Kidney (tissue), 14 donors: Measurements from ENCODE around the gene TECTA. TPM values are rescaled to one million over a fixed set of nuclear protein-coding genes. Genes with fewer than 3 reads are reported as not detected.

Experiments used
- DNase-seq, 5 donors: peaks; one replicate each; pipeline ENCODE4 v3.0.0-alpha.2; 2013 to 2020
- FAIRE-seq: peaks from 2 replicates; lab custom pipeline; 2012; peaks lifted over from hg19 to GRCh38; lab: Jason Lieb, UNC
- H3K27ac ChIP-seq, 2 donors: one replicate each; pipeline ENCODE4 v1.7.0; 2013; ENCODE audit warnings: low read depth in 2 of 2, low read length in 2 of 2, inconsistent platforms in 1 of 2
- H3K27me3 ChIP-seq: one replicate; pipeline ENCODE4 v1.7.1; 2013; ENCODE audit warnings: low read length, inconsistent platforms; ENCODE audit not compliant: control insufficient read depth, insufficient read depth
- H3K36me3 ChIP-seq, 3 donors: one replicate each; pipeline versions ENCODE4 v1.7.0 to v1.7.1; 2013; ENCODE audit warnings: low read length in 3 of 3, control low read depth in 1 of 3, inconsistent platforms in 1 of 3; ENCODE audit not compliant: insufficient read depth in 3 of 3, control insufficient read depth in 2 of 3
- H3K4me1 ChIP-seq, 3 donors: one replicate each; pipeline versions ENCODE4 v1.7.0 to v1.7.1; 2013; ENCODE audit warnings: low read length in 3 of 3, inconsistent platforms in 1 of 3, low read depth in 1 of 3; ENCODE audit not compliant: control insufficient read depth in 2 of 3, insufficient read depth in 2 of 3
- H3K4me3 ChIP-seq, 3 donors: one replicate each; pipeline versions ENCODE4 v1.7.0 to v1.8.1; 2013; ENCODE audit warnings: low read length in 3 of 3, control low read depth in 1 of 3, inconsistent platforms in 1 of 3
- H3K9ac ChIP-seq, 3 donors: one replicate each; pipeline versions ENCODE4 v1.7.0 to v1.7.1; 2013; ENCODE audit warnings: low read length in 3 of 3, control low read depth in 1 of 3, inconsistent platforms in 1 of 3
- H3K9me3 ChIP-seq, 3 donors: one replicate each; pipeline versions ENCODE4 v1.7.0 to v1.7.1; 2013; ENCODE audit warnings: low read length in 3 of 3, control low read depth in 1 of 3, inconsistent platforms in 1 of 3; ENCODE audit not compliant: control insufficient read depth in 2 of 3, insufficient read depth in 1 of 3
- CTCF ChIP-seq: IDR thresholded peaks from 3 replicates; pipeline ENCODE4 v1.5.1; 2012; ENCODE audit warnings: mild to moderate bottlenecking, moderate library complexity, borderline replicate concordance; ENCODE audit not compliant: insufficient read depth; ENCODE audit errors: extremely low read depth
- intact Hi-C: fragments of 100-400 bp; cut with DNase I; formaldehyde crosslinking; loops from one replicate; pipeline ENCODE4 v1.11.1; 2022
- polyA plus RNA-seq: library from polyadenylated mRNA; stranded (reverse); fragments of 350-450 nt; fragmentation: Illumina TruSeq; extraction: RNeasy Lipid Tissue Mini Kit (QIAGEN cat#74804); gene quantifications from one replicate; pipeline ENCODE4 v1.2.3, GENCODE V29; 2014; ENCODE audit warnings: low read depth, low replicate concordance; ENCODE audit not compliant: insufficient read depth
- total RNA-seq: library from RNA; stranded (reverse); fragmentation: NEBNext Ultra II Directional; extraction: Animal tissue kit (Norgen Biotek cat#: 25700); gene quantifications from one replicate; pipeline ENCODE4 v1.2.1, GENCODE V29; 2021
- donor health status: control.
- donor health status: control.
- donor health status: control.
- donor health status: control.
- donor health status: control.
- donor health status: DM: yes; HTN: yes; CAD: no.
- donor health status: Normal renal cell carcinoma (clear cell type).

Gene TECTA
- total and polyA plus RNA-seq, 2 donors from 2014 or later = 0.54 to 1.2 TPM

GRCh38 chr11:121119440-121119839 lies 18.4 kb downstream of the TECTA start:
- Histone ChIP-seq H3K27ac (no peak overlapping the region), H3K9ac (no peak overlapping the region), H3K36me3 (no peaks in the 10 kb centered on the region), H3K4me1 (no peaks in the 10 kb centered on the region), H3K4me3 (no peak overlapping the region), H3K9me3 (peaks cover 0 to 9% (median 3%) of the 10 kb centered on the region in 3 donors), H3K27me3 (no peaks in the 10 kb centered on the region)
- TF ChIP-seq CTCF = no peak
- intact Hi-C loops = no loop called here
- DNase-seq = no peak
- no peak for FAIRE-seq

- no peak for TF ChIP-seq CTCF
- H3K27me3 ChIP-seq = no peaks in the 10 kb centered on the region
- H3K36me3 ChIP-seq = no peaks in the 10 kb centered on the region
- no peak overlapping the region for H3K27ac ChIP-seq
- H3K9me3 ChIP-seq = peaks cover 0 to 9% (median 3%) of the 10 kb centered on the region in 3 donors
- DNase-seq = no peak
- no peak overlapping the region for H3K9ac ChIP-seq
- no peaks in the 10 kb centered on the region for H3K4me1 ChIP-seq
- FAIRE-seq = no peak
- H3K4me3 ChIP-seq = no peak overlapping the region
- intact Hi-C loops = no loop called here
These were observed 21.3 kb downstream of the TECTA start for GRCh38 chr11:121122328-121122727.

- FAIRE-seq = no peak
- no peak for TF ChIP-seq CTCF
- Histone ChIP-seq H3K4me3 (no peak overlapping the region), H3K9me3 (peaks cover 0 to 9% (median 3%) of the 10 kb centered on the region in 3 donors), H3K9ac (no peak overlapping the region), H3K4me1 (no peaks in the 10 kb centered on the region), H3K27ac (no peak overlapping the region), H3K27me3 (no peaks in the 10 kb centered on the region), H3K36me3 (no peaks in the 10 kb centered on the region)
- intact Hi-C loops = no loop called here
- no peak for DNase-seq
These were observed 22.5 kb downstream of the TECTA start for GRCh38 chr11:121123496-121124069.

- no peak overlapping the region for H3K27ac ChIP-seq
- TF ChIP-seq CTCF = no peak
- intact Hi-C loops = no loop called here
- H3K4me3 ChIP-seq = no peak overlapping the region
- H3K4me1 ChIP-seq = no peaks in the 10 kb centered on the region
- FAIRE-seq = no peak
- no peak overlapping the region for H3K9ac ChIP-seq
- no peaks in the 10 kb centered on the region for H3K27me3 ChIP-seq
- peaks cover 0 to 2% (median 0%) of the 10 kb centered on the region in 3 donors for H3K9me3 ChIP-seq
- no peaks in the 10 kb centered on the region for H3K36me3 ChIP-seq
- no peak for DNase-seq
These were observed 26.8 kb downstream of the TECTA start for GRCh38 chr11:121127809-121128208.
